ENCODE results near the gene SLC66A2.

DNA sequence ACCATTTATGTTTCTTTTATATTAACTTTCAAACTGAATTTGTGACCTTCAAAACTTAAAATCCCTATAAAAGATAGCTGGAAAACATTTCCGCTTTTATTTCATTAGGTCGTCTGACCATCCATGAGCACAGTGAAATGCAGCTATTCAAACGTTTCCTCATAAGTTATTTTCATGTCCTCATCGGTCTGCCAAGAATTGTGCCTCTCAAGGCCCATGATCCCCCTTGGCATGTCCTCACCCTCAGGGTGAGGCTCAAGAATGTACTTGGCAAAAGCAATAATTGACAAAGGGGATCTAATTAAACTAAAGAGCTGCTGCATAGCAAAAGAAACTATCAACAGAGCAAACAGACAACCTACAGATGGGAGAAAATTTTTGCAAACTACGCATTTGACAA is 12.4 kb downstream of the SLC66A2 start:
- TF ChIP-seq, protein P1, sequence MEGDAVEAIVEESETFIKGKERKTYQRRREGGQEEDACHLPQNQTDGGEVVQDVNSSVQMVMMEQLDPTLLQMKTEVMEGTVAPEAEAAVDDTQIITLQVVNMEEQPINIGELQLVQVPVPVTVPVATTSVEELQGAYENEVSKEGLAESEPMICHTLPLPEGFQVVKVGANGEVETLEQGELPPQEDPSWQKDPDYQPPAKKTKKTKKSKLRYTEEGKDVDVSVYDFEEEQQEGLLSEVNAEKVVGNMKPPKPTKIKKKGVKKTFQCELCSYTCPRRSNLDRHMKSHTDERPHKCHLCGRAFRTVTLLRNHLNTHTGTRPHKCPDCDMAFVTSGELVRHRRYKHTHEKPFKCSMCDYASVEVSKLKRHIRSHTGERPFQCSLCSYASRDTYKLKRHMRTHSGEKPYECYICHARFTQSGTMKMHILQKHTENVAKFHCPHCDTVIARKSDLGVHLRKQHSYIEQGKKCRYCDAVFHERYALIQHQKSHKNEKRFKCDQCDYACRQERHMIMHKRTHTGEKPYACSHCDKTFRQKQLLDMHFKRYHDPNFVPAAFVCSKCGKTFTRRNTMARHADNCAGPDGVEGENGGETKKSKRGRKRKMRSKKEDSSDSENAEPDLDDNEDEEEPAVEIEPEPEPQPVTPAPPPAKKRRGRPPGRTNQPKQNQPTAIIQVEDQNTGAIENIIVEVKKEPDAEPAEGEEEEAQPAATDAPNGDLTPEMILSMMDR (IDR thresholded peaks at IDR 0.05; ENCODE audit: low read length) = no peak
- TF ChIP-seq EZH2phosphoT487 (IDR thresholded peaks at IDR 0.05; ENCODE audit: low read length) = no peak

Data from MM.1S (cell line).